ENCODE measurements around the gene USP47. TPM values are rescaled to one million over a fixed set of nuclear protein-coding genes. Genes with fewer than 3 reads are reported as not detected.

Gene USP47
- total and polyA plus RNA-seq, 9 of the 15 experiments (the other 6 are each of a cell fraction or from before 2014, with no cell fraction given): 13.1 to 63.6 (median 34.7) TPM

- Histone ChIP-seq H3K9me3 (replicated peaks; ENCODE audit: control insufficient read depth, insufficient read depth, low read depth, low read length) (no peaks in the 10 kb centered on the region), H3K9me1 (ENCODE audit: control insufficient read depth, insufficient read depth, low read length) (no peaks in the 10 kb centered on the region), H3K79me2 (ENCODE audit: control insufficient read depth, insufficient read depth, low read length) (no peaks in the 10 kb centered on the region), H3K4me2 (ENCODE audit: insufficient read depth, low read length) (no peak overlapping the region), H3K27ac (ENCODE audit: extremely low read depth, low read depth, low read length) (no peak overlapping the region), H2AFZ (ENCODE audit: low read depth, low read length) (no peak overlapping the region), H3K4me1 (replicated peaks in 1 of 2; ENCODE audit: control insufficient read depth in 2 of 2, insufficient read depth in 2 of 2, low read length in 2 of 2) (no peaks in the 10 kb centered on the region), H4K20me1 (replicated peaks; ENCODE audit: control insufficient read depth, insufficient read depth, low read length) (no peaks in the 10 kb centered on the region), H3K4me3 (no peak overlapping the region), H3K27me3 (ENCODE audit: control insufficient read depth in 2 of 2, insufficient read depth in 2 of 2, low read length in 2 of 2) (no peaks in the 10 kb centered on the region), H3K9ac (ENCODE audit: insufficient read depth in 1 of 2, low read depth in 2 of 2, low read length in 2 of 2) (no peak overlapping the region), H3K36me3 (ENCODE audit: control insufficient read depth, insufficient read depth, low read length) (peaks cover 80% of the 10 kb centered on the region)
- ChIA-PET CTCF (ENCODE audit: low intra/inter-chr PET ratio) (no interaction called here), POLR2A (no interaction called here)
- FAIRE-seq (no peak), ATAC-seq (no peak), DNase-seq (ENCODE audit: extremely low read depth in 1 of 4, low spot score in 3 of 4) (no peak)
- 88% methylated on average over 1 of the region's 1 CpG for WGBS (ENCODE audit: insufficient coverage, low coverage, missing lambda C conversion rate)
- in situ Hi-C loops (cut with MboI): no loop called here
- intact Hi-C loops (cut with micrococcal nuclease): no loop called here
- TF ChIP-seq GATAD2B (IDR thresholded peaks at IDR 0.05; ENCODE audit: borderline replicate concordance) (no peak), ZNF121 (CRISPR knock-in tag; conservative IDR thresholded peaks at IDR 0.05) (no peak), PTTG1 (tag; IDR thresholded peaks at IDR 0.05; ENCODE audit: low read depth) (no peak), SREBF1 (IDR thresholded peaks at IDR 0.05; ENCODE audit: borderline replicate concordance, low read depth, low read length) (no peak), ZNF408 (CRISPR knock-in tag; IDR thresholded peaks at IDR 0.05; ENCODE audit: low read depth) (no peak), CAMTA2 (CRISPR knock-in tag; conservative IDR thresholded peaks at IDR 0.05) (no peak), ZNF780A (CRISPR knock-in tag; IDR thresholded peaks at IDR 0.05) (no peak), ZNF445 (CRISPR knock-in tag; IDR thresholded peaks at IDR 0.05; ENCODE audit: low read depth) (no peak), MTA3 (IDR thresholded peaks at IDR 0.05; ENCODE audit: borderline replicate concordance) (no peak), GTF2B (IDR thresholded peaks at IDR 0.05; ENCODE audit: extremely low read depth, insufficient read length) (no peak), ZNF143 (CRISPR knock-in tag; IDR thresholded peaks at IDR 0.05) (no peak)
- BruUV-seq (replicated peaks): no TSS peak
Measured at GRCh38 chr11:11937957-11938356, 96.2 kb downstream of the USP47 start.
